Thyroid gland (tissue), 4 donors: Measurements from ENCODE around the gene POMT1.

Experiments used
- CTCF ChIP-seq, 6 experiments: fragments of 200-600 bp in 3 of 6; fragments of 450-650 bp in 3 of 6; sonication (generic) in 3 of 6; IDR thresholded peaks; one replicate each; pipeline ENCODE4 v1.5.1; 2016 to 2019; ENCODE audit warnings: antibody characterized with exemption in 6 of 6, mild to moderate bottlenecking in 2 of 6, inconsistent platforms in 1 of 6, moderate library complexity in 1 of 6
- POLR2A ChIP-seq, 2 donors: fragments of 450-650 bp; IDR thresholded peaks; one replicate each; pipeline ENCODE4 v1.6.1; 2017; ENCODE audit warnings: antibody characterized with exemption in 2 of 2, mild to moderate bottlenecking in 2 of 2, moderate library complexity in 1 of 2

DNA sequence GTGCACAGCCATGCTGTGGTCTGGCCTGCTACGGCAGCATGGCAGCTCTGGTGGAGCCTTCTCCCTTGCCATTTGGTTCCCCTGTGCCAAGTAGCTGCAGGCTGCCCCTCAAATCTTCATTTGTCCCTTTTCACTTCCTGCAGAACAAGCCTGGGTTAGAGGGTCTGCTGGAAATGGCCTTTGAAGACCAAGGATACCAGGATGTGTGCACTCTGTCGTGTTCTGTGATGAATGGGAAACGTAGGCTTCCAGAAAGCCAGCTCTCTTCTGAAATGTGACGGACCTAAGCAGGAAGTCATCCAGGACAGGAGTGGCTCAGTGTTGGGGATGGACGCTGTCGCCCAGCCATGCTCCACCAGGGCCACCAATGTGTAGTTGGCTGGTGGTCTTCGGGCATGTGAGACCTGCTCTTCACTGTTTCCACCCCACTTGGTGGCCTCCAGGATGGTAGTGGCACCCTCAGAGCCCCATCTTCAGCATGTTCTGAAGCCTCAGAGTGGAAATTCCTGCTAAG is 3.4 kb upstream of the POMT1 start:
- no peak for TF ChIP-seq POLR2A (IDR thresholded peaks at IDR 0.05)
- TF ChIP-seq CTCF (IDR thresholded peaks at IDR 0.05): no peak
